HTR-8/SVneo (cell line): ENCODE measurements around the gene GGT6.
A peak's percentile ranks its signal among the peaks of the same experiment; 100 is the strongest.

Experiments
- DNase-seq: peaks from one replicate; pipeline ENCODE4 v3.0.0; 2011; ENCODE audit warnings: low spot score, mixed read lengths; ENCODE audit not compliant: insufficient read length
- FAIRE-seq: peaks from 2 replicates; lab custom pipeline; 2011; peaks lifted over from hg19 to GRCh38; lab: Jason Lieb, UNC

The GGT6 gene

DNA sequence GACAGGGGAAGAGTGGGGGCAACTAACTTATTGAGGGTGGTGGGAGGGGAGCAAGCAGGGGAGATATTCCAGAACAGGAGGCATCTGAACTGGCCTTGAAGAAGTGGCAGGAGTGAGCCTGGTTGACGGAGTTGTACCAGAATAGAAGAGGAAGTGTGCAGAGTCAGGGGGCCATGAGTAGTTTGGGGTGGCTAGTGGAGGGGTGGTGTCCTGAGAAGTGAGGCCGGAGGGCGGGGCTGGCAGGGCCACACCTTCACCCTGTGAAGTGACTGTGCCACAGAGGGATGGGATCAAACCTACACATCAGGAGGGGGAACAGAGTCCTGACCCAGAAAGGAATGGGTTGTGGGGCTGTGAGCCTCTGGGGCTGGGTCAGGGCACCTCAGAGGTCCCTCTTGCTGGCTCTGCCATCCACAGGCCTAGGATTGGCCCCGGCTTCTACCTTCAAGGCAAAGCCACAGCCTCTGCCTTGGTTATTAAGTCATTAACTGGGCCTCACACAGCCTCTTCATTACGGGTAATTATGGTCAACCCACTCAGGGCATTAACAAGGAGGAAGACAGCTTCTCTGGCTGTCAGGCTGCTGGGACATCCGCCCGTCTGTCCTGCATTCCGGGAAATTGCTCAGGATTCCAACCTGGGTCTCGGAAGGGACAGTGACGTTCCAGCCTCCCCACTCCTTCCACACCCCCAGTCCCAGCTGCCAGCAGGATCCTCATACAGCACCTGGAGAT lies 49.0 kb downstream of the GGT6 start:
- DNase-seq (no peak), FAIRE-seq (no peak)

DNA sequence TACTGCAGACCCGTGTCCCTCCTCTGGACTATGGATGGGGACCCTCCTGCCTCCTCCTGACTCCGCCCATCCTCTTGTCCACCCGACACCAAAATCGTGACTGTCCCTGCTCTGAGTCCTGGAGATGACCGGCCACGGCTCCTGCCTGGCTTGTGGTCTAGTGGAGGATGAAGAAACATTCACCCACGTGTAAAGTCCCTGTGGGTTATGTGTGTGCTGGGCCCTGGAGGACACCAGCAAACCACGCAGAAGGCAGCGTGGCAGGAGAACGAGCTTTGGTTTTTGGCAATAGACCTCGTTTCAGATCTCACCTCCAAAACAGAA lies 49.8 kb downstream of the GGT6 start:
- DNase-seq, result no peak
- FAIRE-seq, result peak; percentile 48

DNA sequence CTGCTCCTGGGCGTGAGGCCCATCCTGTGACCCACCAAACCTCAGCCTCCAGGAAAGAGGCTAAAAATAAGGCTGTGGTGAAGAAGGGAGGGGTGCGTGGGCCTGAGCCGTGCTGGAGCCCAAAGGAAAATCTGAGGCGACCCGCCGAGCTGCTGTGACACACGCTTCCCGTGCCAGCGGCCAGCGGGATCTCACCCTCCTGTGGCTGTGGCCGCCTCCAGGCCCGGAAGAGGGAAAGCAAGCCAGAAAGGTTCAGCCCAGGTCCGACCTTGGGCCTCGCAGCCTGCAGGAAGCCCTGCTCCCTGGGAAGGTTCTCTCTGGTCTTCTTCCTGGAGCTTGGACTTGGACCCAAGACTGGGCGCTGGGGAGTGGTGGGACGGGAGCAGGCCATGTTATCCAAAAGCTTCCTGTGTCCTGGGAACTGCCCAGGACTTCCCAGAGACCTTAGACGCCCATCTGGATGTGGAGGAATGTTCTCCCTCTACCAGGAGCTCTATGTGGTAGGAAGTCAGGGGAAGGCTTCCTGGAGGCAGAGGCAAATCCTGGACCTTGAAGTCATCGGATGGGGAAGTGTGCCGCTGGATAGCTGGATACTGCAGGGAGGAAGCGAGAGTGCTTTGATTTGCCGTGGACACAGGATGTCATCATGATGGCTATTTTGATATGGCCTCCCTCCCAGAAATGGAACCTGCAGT lies 50.3 kb downstream of the GGT6 start:
- DNase-seq, result no peak
- FAIRE-seq, result no peak

GRCh38 chr17:4509401-4509800 lies 51.0 kb downstream of the GGT6 start:
- DNase-seq (no peak), FAIRE-seq (no peak)

DNA sequence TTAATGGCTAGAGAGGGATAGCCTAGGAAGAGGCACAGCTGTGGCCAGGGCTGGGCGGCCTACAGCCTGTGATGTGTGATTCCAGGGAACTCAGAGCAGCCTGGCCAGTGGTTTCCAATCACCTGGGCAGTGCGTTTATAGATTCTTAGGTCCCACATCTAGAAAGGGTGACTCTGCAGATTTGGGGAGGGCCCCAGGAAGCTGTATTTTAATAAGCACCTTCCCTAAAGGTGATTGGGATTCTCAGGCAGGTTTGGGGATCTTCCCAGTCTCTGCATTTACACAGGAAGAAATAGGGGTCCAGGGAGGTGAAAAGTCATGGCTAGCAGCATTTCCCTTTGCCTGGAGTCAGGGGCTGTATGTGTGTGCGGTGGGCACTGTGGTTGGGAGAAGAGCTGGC lies 52.2 kb downstream of the GGT6 start:
- no peak for DNase-seq
- no peak for FAIRE-seq

- DNase-seq (no peak), FAIRE-seq (peak; percentile 44)
Observed at GRCh38 chr17:4507361-4508111, 52.8 kb downstream of the GGT6 start.
